Hepatocyte (in vitro differentiated cells): Measurements from ENCODE around the gene NDEL1. TPM values are rescaled to one million over a fixed set of nuclear protein-coding genes. Genes with fewer than 3 reads are reported as not detected.

Source experiments
- DNase-seq: peaks from one replicate; pipeline ENCODE4 v3.0.0-alpha.2; 2016; ENCODE audit warnings: low spot score
- H2AFZ ChIP-seq: fragments of 200-600 bp; sonication (generic); 2 replicates; pipeline ENCODE4 v1.6.0; 2016; ENCODE audit warnings: antibody characterized with exemption, mild to moderate bottlenecking
- H3K27ac ChIP-seq: fragments of 200-600 bp; sonication (generic); 2 replicates; pipeline ENCODE4 v1.5.1; 2016; ENCODE audit warnings: mild to moderate bottlenecking
- H3K27me3 ChIP-seq: fragments of 200-600 bp; sonication (generic); 2 replicates; pipeline ENCODE4 v1.6.1; 2016
- H3K36me3 ChIP-seq: fragments of 200-600 bp; sonication (generic); replicated peaks from 2 replicates; pipeline ENCODE4 v1.5.1; 2016; ENCODE audit warnings: low read depth; ENCODE audit not compliant: insufficient read depth
- H3K4me1 ChIP-seq: fragments of 200-600 bp; sonication (generic); 2 replicates; pipeline ENCODE4 v1.5.1; 2016; ENCODE audit warnings: mild to moderate bottlenecking, moderate library complexity; ENCODE audit not compliant: insufficient read depth
- H3K4me2 ChIP-seq: fragments of 200-600 bp; sonication (generic); 2 replicates; pipeline ENCODE4 v1.6.0; 2016
- H3K4me3 ChIP-seq: fragments of 200-600 bp; sonication (generic); 2 replicates; pipeline ENCODE4 v1.5.1; 2016; ENCODE audit warnings: mild to moderate bottlenecking
- H3K79me2 ChIP-seq: fragments of 200-600 bp; sonication (generic); 2 replicates; pipeline ENCODE4 v1.6.0; 2017; ENCODE audit warnings: mild to moderate bottlenecking
- H3K9me2 ChIP-seq: fragments of 200-600 bp; sonication (generic); replicated peaks from 2 replicates; pipeline ENCODE4 v1.6.0; 2017; ENCODE audit warnings: mild to moderate bottlenecking; ENCODE audit not compliant: insufficient read depth
- H3K9me3 ChIP-seq: fragments of 200-600 bp; sonication (generic); 2 replicates; pipeline ENCODE4 v1.5.1; 2016; ENCODE audit warnings: low read depth, mild to moderate bottlenecking
- H4K20me1 ChIP-seq: fragments of 200-600 bp; sonication (generic); 2 replicates; pipeline ENCODE4 v1.6.0; 2016; ENCODE audit warnings: mild to moderate bottlenecking; ENCODE audit not compliant: insufficient read depth, poor library complexity, severe bottlenecking
- EZH2 ChIP-seq: fragments of 200-600 bp; sonication (generic); IDR thresholded peaks from 2 replicates; pipeline ENCODE4 v1.6.1; 2016; ENCODE audit warnings: antibody characterized with exemption, mild to moderate bottlenecking, borderline replicate concordance
- EZH2phosphoT487 ChIP-seq: fragments of 200-600 bp; sonication (generic); IDR thresholded peaks from one replicate; pipeline ENCODE4 v1.6.1; 2018; ENCODE audit warnings: antibody characterized with exemption, mild to moderate bottlenecking, low read depth, moderate library complexity; ENCODE audit not compliant: unreplicated experiment, severe bottlenecking
- WGBS: methylation state at CpG from one replicate; pipeline ENCODE4 v1.1.6; 2016; ENCODE audit warnings: low lambda C conversion rate; ENCODE audit errors: missing lambda C conversion rate; 5-methylcytosine and 5-hydroxymethylcytosine counted together
- polyA plus RNA-seq: library from polyadenylated mRNA; unstranded; fragments of >200 nt; fragmentation: Nextera tagmentation; extraction: Ambion mirVana; gene quantifications from 2 replicates; pipeline ENCODE4 v1.2.1, GENCODE V29; 2016
- total RNA-seq: library from RNA; depleted of rRNA; stranded (reverse); fragments of >200 nt; gene quantifications from 2 replicates; pipeline ENCODE4 v1.2.3, GENCODE V29; 2014
- TF ChIP-seq, protein P1 (sequence below): fragments of 200-600 bp; sonication (generic); IDR thresholded peaks from 2 replicates; pipeline ENCODE4 v1.5.1; 2016; ENCODE audit warnings: antibody characterized with exemption, mild to moderate bottlenecking; ENCODE audit not compliant: poor library complexity

The NDEL1 gene
- total and polyA plus RNA-seq, 2 experiments from 2014 or later = 46.1 to 66.3 TPM

DNA sequence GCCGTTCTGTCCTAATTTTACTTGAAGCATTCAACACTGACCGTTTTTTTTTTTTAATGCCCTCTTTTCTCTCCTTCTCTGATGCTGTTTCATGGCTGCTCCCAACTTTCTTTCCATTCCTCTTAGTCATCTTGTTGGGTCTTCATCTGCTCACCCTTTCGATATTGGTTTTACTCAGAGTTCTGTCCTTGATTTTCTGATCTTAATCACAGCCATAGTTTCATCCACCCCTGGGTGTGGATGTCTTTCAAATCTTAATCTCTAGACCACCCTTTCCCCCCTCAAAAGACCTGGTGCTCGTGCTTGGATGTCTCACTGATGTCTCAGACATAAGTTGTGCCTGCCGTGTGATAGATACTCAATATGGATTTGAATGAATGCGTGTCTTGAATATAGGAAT, 22.4 kb downstream of the NDEL1 start:
- Histone ChIP-seq H3K9me3 (no peaks in the 10 kb centered on the region), H4K20me1 (peaks cover 12% of the 10 kb centered on the region), H3K9me2 (no peaks in the 10 kb centered on the region), H3K4me3 (no peak overlapping the region), H3K36me3 (no peaks in the 10 kb centered on the region), H3K27ac (no peak overlapping the region), H3K79me2 (peaks cover 59% of the 10 kb centered on the region), H2AFZ (no peak overlapping the region), H3K4me2 (no peak overlapping the region), H3K27me3 (no peaks in the 10 kb centered on the region), H3K4me1 (no peaks in the 10 kb centered on the region)
- TF ChIP-seq EZH2phosphoT487 = no peak
- TF ChIP-seq, protein P1, sequence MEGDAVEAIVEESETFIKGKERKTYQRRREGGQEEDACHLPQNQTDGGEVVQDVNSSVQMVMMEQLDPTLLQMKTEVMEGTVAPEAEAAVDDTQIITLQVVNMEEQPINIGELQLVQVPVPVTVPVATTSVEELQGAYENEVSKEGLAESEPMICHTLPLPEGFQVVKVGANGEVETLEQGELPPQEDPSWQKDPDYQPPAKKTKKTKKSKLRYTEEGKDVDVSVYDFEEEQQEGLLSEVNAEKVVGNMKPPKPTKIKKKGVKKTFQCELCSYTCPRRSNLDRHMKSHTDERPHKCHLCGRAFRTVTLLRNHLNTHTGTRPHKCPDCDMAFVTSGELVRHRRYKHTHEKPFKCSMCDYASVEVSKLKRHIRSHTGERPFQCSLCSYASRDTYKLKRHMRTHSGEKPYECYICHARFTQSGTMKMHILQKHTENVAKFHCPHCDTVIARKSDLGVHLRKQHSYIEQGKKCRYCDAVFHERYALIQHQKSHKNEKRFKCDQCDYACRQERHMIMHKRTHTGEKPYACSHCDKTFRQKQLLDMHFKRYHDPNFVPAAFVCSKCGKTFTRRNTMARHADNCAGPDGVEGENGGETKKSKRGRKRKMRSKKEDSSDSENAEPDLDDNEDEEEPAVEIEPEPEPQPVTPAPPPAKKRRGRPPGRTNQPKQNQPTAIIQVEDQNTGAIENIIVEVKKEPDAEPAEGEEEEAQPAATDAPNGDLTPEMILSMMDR = no peak
- TF ChIP-seq EZH2 = no peak
- DNase-seq = no peak
- WGBS = 94% methylated on average over 6 of the region's 6 CpGs

DNA sequence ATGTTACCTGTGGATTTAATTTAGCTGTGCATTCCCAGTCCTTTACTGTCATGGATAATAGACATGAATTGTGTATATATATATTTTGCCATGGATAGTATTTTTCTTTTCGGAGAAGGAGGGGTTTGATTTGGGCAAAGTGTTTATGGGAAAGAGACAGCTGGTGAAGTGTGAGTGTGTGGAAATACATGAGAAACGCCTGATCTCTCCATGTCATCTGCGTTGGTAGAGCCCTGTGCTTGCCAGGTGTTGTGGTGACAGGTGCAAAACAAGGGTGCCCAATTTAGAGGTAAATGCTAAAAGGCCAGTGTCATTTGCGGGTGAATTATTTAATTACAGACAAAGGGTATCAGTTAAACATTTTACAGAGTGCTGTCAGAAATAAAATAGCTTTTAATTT, 23.4 kb downstream of the NDEL1 start:
- DNase-seq = no peak
- H3K4me2 ChIP-seq = no peak overlapping the region
- H3K9me3 ChIP-seq = no peaks in the 10 kb centered on the region
- WGBS = 93% methylated on average over 4 of the region's 4 CpGs
- peaks cover 21% of the 10 kb centered on the region for H4K20me1 ChIP-seq
- H3K4me3 ChIP-seq = no peak overlapping the region
- no peaks in the 10 kb centered on the region for H3K27me3 ChIP-seq
- H3K9me2 ChIP-seq = no peaks in the 10 kb centered on the region
- H3K27ac ChIP-seq = no peak overlapping the region
- no peaks in the 10 kb centered on the region for H3K36me3 ChIP-seq
- TF ChIP-seq, protein P1 = no peak
- TF ChIP-seq EZH2 (no peak), EZH2phosphoT487 (no peak)
- no peak overlapping the region for H2AFZ ChIP-seq
- H3K79me2 ChIP-seq = peaks cover 68% of the 10 kb centered on the region
- no peaks in the 10 kb centered on the region for H3K4me1 ChIP-seq

DNA sequence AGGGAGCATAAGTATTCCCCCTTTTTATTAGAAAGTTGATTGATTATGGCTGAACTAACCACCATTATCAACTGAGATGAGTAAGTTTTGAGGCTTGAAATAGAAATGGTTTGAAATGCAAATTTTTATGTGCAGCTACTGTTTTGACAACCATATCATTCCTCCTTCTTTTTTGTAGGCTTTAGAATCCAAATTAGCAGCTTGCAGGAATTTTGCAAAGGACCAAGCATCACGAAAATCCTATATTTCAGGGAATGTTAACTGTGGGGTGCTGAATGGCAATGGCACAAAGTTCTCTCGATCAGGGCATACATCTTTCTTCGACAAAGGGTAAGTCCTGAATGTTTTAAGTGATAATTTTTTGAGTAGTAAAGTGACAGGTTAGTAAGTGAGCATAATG, 24.1 kb downstream of the NDEL1 start:
- H3K4me1 ChIP-seq = peaks cover 5% of the 10 kb centered on the region
- no peak overlapping the region for H3K4me2 ChIP-seq
- peaks cover 28% of the 10 kb centered on the region for H4K20me1 ChIP-seq
- no peaks in the 10 kb centered on the region for H3K9me3 ChIP-seq
- no peaks in the 10 kb centered on the region for H3K36me3 ChIP-seq
- no peaks in the 10 kb centered on the region for H3K27me3 ChIP-seq
- H3K9me2 ChIP-seq = no peaks in the 10 kb centered on the region
- no peak for DNase-seq
- no peak overlapping the region for H3K27ac ChIP-seq
- TF ChIP-seq EZH2phosphoT487 = no peak
- TF ChIP-seq EZH2 = no peak
- TF ChIP-seq, protein P1 = no peak
- no peak overlapping the region for H3K4me3 ChIP-seq
- H3K79me2 ChIP-seq = peaks cover 75% of the 10 kb centered on the region
- WGBS = 97% methylated on average over 3 of the region's 3 CpGs
- no peak overlapping the region for H2AFZ ChIP-seq

DNA sequence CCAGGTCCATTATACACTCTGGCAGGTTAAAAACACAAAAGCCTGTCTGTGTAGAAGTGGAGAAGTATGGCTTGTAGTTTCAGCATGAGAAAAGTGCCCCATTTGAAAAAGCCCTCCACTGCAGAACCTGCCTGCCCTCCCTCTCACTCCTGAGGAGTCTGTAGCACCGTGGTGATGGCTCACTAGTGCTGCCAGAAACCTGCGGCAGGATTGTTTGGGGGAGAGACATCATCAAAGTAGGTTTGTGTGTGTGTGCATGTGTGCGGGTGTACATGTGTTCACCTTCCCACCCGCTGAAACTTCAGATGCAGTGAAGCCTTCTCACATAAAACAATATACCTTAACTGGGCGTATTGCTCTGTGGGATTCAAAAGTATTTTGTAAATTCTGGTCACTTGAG, 26.9 kb downstream of the NDEL1 start:
- Histone ChIP-seq H4K20me1 (peaks cover 42% of the 10 kb centered on the region), H2AFZ (no peak overlapping the region), H3K36me3 (no peaks in the 10 kb centered on the region), H3K27me3 (no peaks in the 10 kb centered on the region), H3K79me2 (peaks cover 75% of the 10 kb centered on the region), H3K4me1 (peaks cover 15% of the 10 kb centered on the region), H3K9me3 (no peaks in the 10 kb centered on the region), H3K4me2 (no peak overlapping the region), H3K9me2 (no peaks in the 10 kb centered on the region), H3K27ac (no peak overlapping the region), H3K4me3 (no peak overlapping the region)
- WGBS = 78% methylated on average over 5 of the region's 5 CpGs
- TF ChIP-seq, protein P1 = no peak
- TF ChIP-seq EZH2 (no peak), EZH2phosphoT487 (no peak)
- no peak for DNase-seq
